GM12874 (cell line): ENCODE results near the gene ANKRD44.

ENCODE experiments used
- TF ChIP-seq, protein P1 (sequence below): IDR thresholded peaks from 2 replicates; pipeline ENCODE4 v1.5.1; 2011; ENCODE audit warnings: low read depth, mild to moderate bottlenecking, control low read depth, low read length, moderate library complexity; ENCODE audit not compliant: insufficient read depth

The ANKRD44 gene

DNA sequence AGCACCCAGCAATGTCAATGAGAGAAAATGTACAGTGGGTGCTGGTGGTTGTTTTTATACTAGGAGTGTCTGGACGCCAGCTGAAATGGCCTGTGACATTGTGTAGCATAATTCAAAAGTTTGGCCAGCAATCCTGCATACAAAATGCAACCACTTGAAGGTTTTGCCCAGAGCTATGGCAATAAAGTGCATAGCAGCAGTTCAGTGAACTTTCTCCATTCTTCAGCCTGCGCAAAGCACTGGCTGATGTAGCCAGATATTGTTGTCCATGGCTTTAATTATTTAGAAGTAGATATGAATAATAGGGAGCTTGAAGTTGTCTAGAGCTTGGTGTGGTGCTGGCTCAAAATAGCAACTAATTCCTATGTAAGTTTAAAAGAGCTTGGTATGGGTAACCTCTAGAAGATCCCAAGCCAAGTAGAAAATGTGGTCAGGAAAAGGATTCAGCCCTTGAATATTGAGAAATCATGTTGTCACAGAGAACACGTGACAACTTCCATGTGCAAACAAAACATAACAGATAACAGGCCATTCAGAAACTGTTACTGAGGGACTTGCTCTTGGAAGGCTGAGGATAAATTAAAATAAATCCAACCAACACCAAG lies 350.7 kb downstream of the ANKRD44 start:
- TF ChIP-seq, protein P1, sequence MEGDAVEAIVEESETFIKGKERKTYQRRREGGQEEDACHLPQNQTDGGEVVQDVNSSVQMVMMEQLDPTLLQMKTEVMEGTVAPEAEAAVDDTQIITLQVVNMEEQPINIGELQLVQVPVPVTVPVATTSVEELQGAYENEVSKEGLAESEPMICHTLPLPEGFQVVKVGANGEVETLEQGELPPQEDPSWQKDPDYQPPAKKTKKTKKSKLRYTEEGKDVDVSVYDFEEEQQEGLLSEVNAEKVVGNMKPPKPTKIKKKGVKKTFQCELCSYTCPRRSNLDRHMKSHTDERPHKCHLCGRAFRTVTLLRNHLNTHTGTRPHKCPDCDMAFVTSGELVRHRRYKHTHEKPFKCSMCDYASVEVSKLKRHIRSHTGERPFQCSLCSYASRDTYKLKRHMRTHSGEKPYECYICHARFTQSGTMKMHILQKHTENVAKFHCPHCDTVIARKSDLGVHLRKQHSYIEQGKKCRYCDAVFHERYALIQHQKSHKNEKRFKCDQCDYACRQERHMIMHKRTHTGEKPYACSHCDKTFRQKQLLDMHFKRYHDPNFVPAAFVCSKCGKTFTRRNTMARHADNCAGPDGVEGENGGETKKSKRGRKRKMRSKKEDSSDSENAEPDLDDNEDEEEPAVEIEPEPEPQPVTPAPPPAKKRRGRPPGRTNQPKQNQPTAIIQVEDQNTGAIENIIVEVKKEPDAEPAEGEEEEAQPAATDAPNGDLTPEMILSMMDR: no peak

DNA sequence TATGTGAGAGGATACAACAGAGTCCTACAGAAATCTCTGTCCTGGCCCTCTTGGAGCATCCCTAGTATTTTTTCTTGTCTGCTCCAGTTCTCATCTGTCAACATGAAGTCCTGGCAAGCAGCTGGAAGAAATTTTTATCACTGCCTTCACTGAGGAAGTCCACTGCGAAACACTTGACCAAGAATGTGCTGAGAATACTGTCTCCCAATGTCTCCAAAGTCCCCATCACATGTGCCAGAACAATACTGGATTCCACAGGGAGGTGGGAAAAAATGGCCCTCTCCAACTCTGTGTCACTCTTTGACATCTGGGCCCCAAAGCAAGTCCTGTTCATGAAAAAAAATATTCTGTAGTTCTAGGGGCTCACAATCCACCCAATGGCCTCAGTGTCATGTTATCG lies 351.3 kb downstream of the ANKRD44 start:
- TF ChIP-seq, protein P1: no peak

DNA sequence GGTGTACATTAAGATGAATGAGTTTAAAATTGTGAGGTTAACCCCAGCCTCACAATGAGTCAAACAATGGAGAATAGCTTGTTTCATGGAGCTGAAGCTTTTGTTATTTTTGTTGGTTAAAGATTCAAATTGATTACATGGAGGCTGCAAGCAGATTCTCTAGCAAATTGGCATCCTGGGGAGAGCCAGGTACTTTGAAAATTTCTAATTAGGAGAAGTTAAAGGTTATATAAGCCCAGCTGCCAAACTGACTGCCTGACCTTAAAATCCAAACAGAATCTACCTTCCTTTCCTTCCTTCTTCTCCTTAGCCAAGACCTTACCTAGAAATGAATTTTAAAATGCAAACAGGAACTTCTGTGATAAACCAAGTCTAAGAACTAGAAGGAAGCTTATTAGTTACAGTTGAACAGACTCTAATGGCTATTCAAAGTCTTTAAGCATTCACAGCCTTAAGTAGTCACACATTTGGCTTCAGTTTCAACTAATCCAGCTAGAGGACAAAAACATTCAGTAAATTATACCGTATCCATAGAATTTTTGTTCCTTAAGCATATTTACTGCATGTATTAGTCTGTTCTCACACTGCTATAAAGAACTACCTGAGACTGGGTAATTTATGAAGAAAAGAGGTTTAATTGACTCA lies 352.6 kb downstream of the ANKRD44 start:
- TF ChIP-seq, protein P1: no peak

DNA sequence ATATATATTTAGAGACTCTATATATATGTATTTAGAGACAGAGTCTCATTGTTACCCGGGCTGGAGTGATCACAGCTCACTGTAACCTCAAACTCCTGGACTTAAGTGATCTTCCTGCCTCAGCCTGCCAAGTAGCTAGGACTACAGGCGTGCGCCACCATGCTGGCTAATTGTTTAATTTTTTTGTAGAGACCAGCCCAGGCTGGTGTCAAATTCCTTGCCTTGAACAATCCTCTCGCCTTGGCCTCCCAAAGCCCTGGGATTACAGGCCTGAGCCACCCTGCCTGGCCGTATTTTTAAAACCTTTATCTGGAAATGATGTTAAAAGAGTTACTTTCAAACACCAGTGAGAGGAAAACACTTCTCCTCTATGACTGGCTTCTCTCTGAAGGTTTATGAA lies 353.1 kb downstream of the ANKRD44 start:
- TF ChIP-seq, protein P1: no peak

DNA sequence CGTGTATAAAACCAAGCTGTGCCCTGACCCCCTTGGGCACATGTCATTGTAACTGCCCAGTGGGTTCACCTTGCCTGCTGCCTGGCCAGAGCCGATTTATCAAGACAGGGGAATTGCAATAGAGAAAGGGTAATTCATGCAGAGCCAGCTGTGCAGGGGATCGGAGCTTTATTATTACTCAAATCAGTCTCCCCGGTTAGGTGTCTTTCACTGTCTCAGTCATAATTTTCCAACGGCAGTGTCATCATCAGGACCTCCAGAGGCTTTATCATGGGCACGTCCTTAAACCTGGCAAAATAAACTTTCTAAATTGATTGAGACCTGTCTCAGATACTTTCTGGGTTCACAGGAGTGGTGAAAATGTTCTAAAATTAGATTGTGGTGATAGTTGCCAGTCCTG lies 354.5 kb downstream of the ANKRD44 start:
- TF ChIP-seq, protein P1: no peak

DNA sequence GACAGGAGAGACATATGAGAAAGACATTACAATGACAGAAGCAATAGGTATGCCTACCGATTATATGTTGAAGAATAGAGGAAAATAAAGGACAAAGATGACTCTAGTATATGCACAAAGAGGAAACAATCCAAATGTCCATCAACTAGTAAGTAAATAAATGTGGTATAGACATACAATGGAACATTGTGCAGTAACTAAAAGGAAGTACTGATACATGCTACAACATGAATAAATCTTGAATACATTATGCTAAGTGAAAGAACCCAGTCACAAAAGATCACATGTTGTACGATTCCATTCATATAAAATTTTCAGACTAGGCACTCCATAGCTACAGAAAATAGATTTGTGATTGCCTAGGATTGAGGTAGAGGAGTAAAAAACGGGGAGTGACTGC lies 355.5 kb downstream of the ANKRD44 start:
- TF ChIP-seq, protein P1: no peak

DNA sequence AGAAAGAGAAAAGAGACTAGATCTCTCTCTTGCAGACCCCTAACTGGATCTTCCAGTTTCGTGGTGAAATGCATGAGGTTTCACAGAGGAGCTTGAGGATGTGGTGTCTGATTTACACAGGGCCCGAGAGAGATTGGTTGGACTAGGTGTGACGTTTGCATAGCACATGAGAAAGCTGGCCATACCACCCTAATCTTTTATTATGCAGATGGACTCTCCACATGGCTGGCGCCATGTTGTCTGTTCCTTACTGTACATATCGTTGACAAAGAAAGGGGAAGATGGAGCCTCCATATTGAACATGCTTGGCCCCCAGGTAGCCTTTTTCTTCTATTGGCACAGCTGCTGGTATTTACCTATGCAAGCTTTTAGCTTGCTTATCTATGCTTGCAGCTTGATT lies 356.6 kb downstream of the ANKRD44 start:
- TF ChIP-seq, protein P1: no peak
